Prostate gland (tissue), 2 donors: Measurements from ENCODE around the gene SIGLEC15.

Experiments used
- CTCF ChIP-seq, 4 experiments: fragments of 200-600 bp in 2 of 4; fragments of 450-650 bp in 2 of 4; sonication (generic) in 2 of 4; IDR thresholded peaks; 1 replicate in 3 of 4; 2 replicates in 1 of 4; pipeline ENCODE4 v1.5.1; 2016 to 2019; ENCODE audit warnings: antibody characterized with exemption in 4 of 4, mild to moderate bottlenecking in 2 of 4, moderate library complexity in 2 of 4
- POLR2A ChIP-seq: fragments of 450-650 bp; IDR thresholded peaks from one replicate; pipeline ENCODE4 v1.6.1; 2016; ENCODE audit warnings: antibody characterized with exemption, mild to moderate bottlenecking

- TF ChIP-seq CTCF (IDR thresholded peaks at IDR 0.05) (no peak), POLR2A (no peak)
These were observed 46.1 kb downstream of the SIGLEC15 start for GRCh38 chr18:45871431-45872084.
